ENCODE results near the gene PADI6. TPM values are rescaled to one million over a fixed set of nuclear protein-coding genes. Genes with fewer than 3 reads are reported as not detected.

PADI6 gene
- total RNA-seq, 4 donors from 2014 or later = not detected

DNA sequence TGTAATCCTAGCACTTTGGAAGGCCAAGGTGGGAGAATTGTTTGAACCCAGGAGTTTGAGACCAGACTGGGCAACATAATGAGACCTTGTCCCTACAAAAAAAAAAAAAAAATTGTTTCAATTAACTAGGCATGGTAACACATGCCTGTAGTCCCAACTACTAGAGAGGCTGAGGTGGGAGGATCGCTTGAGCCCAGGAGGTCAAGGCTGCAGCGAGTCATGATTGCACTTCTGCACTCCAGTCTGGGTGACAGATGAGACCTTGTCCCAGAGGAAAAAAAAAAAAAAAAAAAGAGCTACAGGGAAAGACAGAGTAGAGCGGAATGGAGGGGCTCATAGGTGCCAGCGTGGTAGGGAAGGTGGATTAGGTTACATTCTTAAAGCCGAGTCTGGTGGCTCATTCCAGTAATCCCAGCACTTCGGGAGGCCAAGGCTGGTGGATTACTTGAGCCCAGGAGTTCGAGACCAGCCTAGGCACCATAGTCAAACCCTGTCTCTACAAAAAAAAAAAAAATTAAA, 21.0 kb upstream of the PADI6 start:
- TF ChIP-seq, protein P1, sequence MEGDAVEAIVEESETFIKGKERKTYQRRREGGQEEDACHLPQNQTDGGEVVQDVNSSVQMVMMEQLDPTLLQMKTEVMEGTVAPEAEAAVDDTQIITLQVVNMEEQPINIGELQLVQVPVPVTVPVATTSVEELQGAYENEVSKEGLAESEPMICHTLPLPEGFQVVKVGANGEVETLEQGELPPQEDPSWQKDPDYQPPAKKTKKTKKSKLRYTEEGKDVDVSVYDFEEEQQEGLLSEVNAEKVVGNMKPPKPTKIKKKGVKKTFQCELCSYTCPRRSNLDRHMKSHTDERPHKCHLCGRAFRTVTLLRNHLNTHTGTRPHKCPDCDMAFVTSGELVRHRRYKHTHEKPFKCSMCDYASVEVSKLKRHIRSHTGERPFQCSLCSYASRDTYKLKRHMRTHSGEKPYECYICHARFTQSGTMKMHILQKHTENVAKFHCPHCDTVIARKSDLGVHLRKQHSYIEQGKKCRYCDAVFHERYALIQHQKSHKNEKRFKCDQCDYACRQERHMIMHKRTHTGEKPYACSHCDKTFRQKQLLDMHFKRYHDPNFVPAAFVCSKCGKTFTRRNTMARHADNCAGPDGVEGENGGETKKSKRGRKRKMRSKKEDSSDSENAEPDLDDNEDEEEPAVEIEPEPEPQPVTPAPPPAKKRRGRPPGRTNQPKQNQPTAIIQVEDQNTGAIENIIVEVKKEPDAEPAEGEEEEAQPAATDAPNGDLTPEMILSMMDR (IDR thresholded peaks at IDR 0.05; ENCODE audit: low read depth) = no peak

DNA sequence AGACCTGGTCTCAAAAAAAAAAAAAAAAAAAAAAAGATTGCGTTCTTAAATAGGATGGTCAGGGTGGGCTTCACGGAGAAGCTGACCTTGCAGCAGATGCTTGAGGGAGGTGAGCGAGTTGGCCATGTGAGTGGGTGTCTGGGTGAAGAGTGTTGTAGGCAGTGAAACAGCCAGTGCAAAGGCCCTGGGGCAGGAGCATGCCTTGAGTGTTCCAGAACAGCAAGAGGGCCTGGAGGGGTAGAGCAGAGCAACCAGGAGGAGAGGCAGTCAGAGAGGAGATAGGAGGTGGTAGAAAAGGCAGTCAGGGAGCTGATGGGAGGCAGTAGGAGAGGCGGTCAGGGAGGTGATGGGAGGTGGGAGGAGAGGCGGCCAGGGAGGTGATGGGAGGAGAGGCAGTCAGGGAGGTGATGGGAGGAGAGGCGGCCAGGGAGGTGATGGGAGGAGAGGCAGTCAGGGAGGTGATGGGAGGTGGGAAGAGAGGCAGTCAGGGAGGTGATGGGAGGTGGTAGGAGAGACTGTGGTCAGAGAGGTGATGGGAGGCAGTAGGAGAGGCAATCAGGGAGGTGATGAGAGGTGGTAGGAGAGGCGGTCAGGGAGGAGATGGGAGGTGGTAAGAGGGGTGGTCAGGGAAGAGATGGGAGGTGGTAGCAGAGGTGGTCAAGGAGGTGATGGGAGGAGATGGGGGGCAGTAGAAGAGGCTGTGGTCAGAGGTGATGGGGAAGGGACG, 20.2 kb upstream of the PADI6 start:
- TF ChIP-seq, protein P1 (IDR thresholded peaks at IDR 0.05; ENCODE audit: low read depth) = no peak

DNA sequence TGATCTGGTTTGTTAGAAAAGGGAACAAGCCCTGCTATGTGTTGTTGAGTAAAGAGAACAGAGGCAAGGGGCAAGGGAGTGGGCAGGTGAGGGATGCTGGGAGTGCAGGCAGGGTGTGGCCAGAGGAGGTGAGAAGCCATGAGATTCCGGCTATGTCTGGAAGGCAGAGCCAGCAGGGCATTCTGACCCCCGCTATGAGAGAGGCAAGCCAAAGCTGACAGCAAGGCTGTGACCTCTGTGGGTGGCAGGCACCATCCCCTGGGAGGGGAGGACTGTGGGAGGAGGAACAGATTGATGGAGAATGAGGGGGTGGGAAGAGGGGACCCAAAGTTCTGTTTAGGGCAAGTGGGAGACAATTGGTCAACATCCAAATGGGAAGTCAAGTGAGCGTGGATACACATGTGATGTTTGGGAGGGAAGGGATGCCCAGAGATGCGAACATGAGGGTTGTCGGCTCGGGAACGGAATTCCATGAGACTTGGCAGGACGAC, 19.5 kb upstream of the PADI6 start:
- TF ChIP-seq, protein P1 (IDR thresholded peaks at IDR 0.05; ENCODE audit: low read depth) = no peak

DNA sequence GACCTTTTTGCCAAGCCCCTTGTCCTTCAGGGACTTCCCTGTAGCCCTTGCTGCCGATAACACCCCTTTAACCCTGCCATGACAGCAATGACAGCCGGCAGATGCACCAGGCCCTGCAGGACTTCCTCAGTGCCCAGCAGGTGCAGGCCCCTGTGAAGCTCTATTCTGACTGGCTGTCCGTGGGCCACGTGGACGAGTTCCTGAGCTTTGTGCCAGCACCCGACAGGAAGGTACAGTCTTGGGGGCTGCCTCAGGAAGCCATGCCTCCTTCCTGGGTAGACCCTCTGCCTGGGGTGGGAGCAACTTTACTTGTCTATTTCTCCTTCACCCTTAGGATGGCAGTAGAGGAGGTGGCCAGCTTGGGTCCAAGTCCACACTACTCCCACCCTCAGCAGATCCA, 16.1 kb upstream of the PADI6 start:
- TF ChIP-seq, protein P1 (IDR thresholded peaks at IDR 0.05; ENCODE audit: low read depth) = no peak

DNA sequence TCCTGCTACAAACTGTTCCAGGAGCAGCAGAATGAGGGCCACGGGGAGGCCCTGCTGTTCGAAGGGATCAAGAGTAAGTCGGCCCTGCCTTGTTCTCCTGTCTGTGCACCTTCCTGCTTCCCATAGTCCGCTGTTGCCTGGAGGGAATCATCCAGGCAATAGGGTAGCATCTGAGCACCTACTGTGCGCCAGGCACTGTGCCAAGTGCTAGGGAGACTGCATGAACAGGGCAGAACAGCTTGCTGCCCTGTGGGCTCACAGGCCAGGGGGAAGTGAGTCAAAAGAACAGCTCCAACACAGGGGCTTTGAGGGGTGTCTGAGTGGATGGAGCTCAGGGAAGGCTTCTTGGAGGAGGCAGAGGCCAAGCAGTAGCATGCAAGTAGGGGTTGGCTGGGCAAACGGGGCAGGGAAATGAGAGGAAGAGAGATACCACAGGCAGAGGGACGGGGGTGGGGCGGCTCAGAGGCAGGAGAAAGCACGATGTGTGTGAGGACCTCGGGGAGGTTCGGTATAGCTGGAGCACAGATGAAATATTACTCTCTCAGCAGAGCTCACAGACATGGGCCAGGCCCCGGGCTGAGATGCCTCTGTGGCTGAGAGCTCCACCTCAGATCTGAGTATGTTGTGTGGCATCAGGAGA, 15.5 kb upstream of the PADI6 start:
- TF ChIP-seq, protein P1 (IDR thresholded peaks at IDR 0.05; ENCODE audit: low read depth) = no peak

DNA sequence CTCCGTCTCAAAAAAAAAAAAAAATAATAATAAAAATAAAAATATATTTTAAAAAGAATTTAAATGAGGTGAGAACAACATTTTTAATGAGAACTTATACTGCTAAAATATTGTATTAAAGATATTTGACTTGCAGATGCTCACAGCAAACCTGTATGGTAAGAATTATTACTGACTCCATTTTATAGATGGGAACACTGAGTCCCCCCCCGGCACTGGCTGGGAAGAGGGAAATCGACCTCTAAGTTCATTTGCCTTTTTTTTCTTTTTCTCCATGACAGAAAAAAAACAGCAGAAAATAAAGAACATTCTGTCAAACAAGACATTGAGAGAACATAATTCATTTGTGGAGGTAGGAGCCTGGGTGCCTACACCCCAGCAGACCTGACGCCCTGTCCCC, 13.4 kb upstream of the PADI6 start:
- TF ChIP-seq, protein P1 (IDR thresholded peaks at IDR 0.05; ENCODE audit: low read depth) = no peak

DNA sequence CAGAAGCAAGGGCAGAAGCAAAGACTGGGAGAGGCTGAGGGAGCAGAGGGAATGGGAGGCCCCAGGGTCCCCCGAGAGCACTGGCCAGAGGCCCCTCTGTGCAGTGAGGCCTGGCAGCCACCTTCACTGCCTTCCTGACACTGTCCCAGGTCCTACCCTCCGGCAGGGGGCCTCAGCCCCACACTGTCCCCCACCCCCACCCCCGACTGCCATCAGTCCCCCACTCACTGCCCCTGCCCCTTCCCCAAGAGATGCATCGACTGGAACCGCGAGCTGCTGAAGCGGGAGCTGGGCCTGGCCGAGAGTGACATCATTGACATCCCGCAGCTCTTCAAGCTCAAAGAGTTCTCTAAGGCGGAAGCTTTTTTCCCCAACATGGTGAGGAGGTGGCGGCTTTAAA, 13.0 kb upstream of the PADI6 start:
- TF ChIP-seq, protein P1 (IDR thresholded peaks at IDR 0.05; ENCODE audit: low read depth) = no peak
